Body of pancreas (tissue), 4 donors: ENCODE results near the gene DIS3L2.

ENCODE experiments used
- CTCF ChIP-seq, 7 experiments: fragments of 450-650 bp in 4 of 7; fragments of 200-600 bp in 3 of 7; sonication (generic) in 3 of 7; IDR thresholded peaks; one replicate each; pipeline ENCODE4 v1.5.1; 2016 to 2019; ENCODE audit warnings: antibody characterized with exemption in 7 of 7
- POLR2A ChIP-seq, 3 donors: fragments of 450-650 bp; IDR thresholded peaks; one replicate each; pipeline ENCODE4 v1.6.1; 2016; ENCODE audit warnings: antibody characterized with exemption in 3 of 3, mild to moderate bottlenecking in 2 of 3

GRCh38 chr2:231947694-231948093 is 13.8 kb upstream of the DIS3L2 start:
- TF ChIP-seq CTCF (IDR thresholded peaks at IDR 0.05) (no peak), POLR2A (IDR thresholded peaks at IDR 0.05) (no peak)
